NCI-H1436 treated with DMSO at 0.1 percent for 48 hours (cell line): Measurements from ENCODE around the gene NCKAP5.
"Not testable (repeated sequence)": the region's sequence is repeated elsewhere in the genome, so short reads cannot be mapped to it uniquely, and the experiment has no call there.

Experiments used
- DNase-seq: peaks from one replicate; lab custom pipeline; 2025; lab: John Stamatoyannopoulos, UW

Gene NCKAP5

GRCh38 chr2:133522204-133522603 is 46.1 kb downstream of the NCKAP5 start:
- no peak for DNase-seq

- DNase-seq, result no peak
These were observed 47.0 kb downstream of the NCKAP5 start for GRCh38 chr2:133521146-133521745.

GRCh38 chr2:133519677-133520076 is 48.6 kb downstream of the NCKAP5 start:
- not testable (repeated sequence) for DNase-seq

- DNase-seq, result no peak
These were observed 49.4 kb downstream of the NCKAP5 start for GRCh38 chr2:133518700-133519344.

- DNase-seq, result no peak
These were observed 50.4 kb downstream of the NCKAP5 start for GRCh38 chr2:133517876-133518275.

- DNase-seq, result no peak
These were observed 51.7 kb downstream of the NCKAP5 start for GRCh38 chr2:133516405-133517026.

GRCh38 chr2:133515271-133515670 is 53.0 kb downstream of the NCKAP5 start:
- DNase-seq, result no peak

GRCh38 chr2:133513893-133514292 is 54.4 kb downstream of the NCKAP5 start:
- no peak for DNase-seq

GRCh38 chr2:133512121-133512520 is 56.1 kb downstream of the NCKAP5 start:
- no peak for DNase-seq

- DNase-seq, result no peak
These were observed 56.6 kb downstream of the NCKAP5 start for GRCh38 chr2:133511679-133512078.

- DNase-seq, result no peak
These were observed 58.5 kb downstream of the NCKAP5 start for GRCh38 chr2:133509777-133510176.

GRCh38 chr2:133508546-133509165 is 59.6 kb downstream of the NCKAP5 start:
- DNase-seq, result no peak

- no peak for DNase-seq
These were observed 61.3 kb downstream of the NCKAP5 start for GRCh38 chr2:133506996-133507395.

GRCh38 chr2:133504566-133505505 is 63.4 kb downstream of the NCKAP5 start:
- no peak for DNase-seq

GRCh38 chr2:133503927-133504326 is 64.3 kb downstream of the NCKAP5 start:
- no peak for DNase-seq

GRCh38 chr2:133503323-133503722 is 64.9 kb downstream of the NCKAP5 start:
- DNase-seq, result no peak

- no peak for DNase-seq
These were observed 65.6 kb downstream of the NCKAP5 start for GRCh38 chr2:133502678-133503077.

- no peak for DNase-seq
These were observed 67.3 kb downstream of the NCKAP5 start for GRCh38 chr2:133500917-133501316.

GRCh38 chr2:133498662-133499585 is 69.3 kb downstream of the NCKAP5 start:
- DNase-seq, result no peak

GRCh38 chr2:133497951-133498565 is 70.2 kb downstream of the NCKAP5 start:
- DNase-seq, result no peak
